DMS114 treated with DMSO at 0.1 percent for 48 hours (cell line): ENCODE data around the gene MCL1.
"Not testable (repeated sequence)": the region's sequence is repeated elsewhere in the genome, so short reads cannot be mapped to it uniquely, and the experiment has no call there.

Experiments used
- DNase-seq: peaks from one replicate; lab custom pipeline; 2025; ENCODE audit not compliant: unreplicated experiment; lab: John Stamatoyannopoulos, UW

Gene MCL1

GRCh38 chr1:150572918-150573647, 6.3 kb downstream of the MCL1 start:
- no peak for DNase-seq

DNA sequence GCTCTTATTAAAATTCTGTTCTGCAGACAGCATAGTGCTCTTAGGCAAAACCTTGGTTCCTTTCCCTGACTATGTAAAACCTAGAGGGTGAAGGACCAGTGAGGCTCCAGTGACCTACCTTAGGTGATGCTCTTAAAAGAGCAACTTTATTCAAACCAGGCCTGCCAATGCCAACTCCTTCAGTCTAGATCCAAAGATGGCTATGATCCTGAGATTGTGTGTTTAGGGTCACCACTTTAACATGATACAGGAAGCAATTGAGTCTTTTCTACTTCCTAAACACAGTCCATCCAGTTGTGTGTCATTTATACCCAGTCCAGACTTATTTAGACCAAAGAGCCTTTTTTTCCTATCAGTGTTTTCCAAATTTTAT, 10.8 kb downstream of the MCL1 start:
- DNase-seq: no peak

DNA sequence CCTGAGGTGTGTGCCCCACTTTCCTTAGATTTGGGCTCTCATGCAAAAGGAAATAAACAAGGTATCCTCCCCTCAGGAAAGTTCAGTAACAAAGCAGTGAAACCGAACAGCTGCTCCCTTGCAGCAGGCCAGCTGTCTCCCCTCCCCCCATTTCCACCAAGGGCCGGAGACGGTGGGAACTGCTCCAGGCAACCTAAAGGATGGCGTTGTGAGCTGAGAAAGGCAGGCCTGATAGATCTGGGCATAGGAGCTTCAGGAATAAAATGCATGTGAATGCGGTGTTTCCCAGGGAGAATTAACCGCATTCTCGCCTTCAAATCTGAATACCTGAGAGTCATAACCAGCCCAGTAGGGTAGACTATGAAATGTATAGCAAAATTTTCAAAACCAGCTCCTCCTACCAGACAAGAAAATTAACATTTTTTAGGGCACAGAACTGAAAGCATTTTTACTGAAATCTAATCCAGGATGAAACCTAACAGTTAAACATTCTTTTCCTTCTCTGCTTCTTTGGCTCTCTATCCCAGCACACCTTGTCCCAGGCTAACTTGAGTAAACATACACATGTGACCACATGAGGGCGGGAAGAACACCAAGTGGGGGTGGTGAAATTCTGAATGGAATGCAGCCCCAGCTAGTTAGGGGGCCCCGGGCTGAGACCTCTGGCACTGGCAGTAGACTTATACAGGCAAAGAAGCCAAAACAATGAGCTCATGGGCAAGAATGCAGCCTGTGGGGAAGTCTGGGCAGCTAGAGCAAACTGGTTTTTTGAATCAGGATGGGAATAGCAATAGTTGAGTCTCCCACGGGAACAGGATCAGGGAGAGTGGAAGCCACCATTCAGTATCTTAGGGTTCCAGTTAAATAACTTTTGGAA, 11.5 kb downstream of the MCL1 start:
- DNase-seq: peak; percentile 59

- no peak for DNase-seq
These were observed 12.1 kb downstream of the MCL1 start for GRCh38 chr1:150567341-150567716.

GRCh38 chr1:150566589-150567340, 12.6 kb downstream of the MCL1 start:
- no peak for DNase-seq

- not testable (repeated sequence) for DNase-seq
These were observed 14.0 kb downstream of the MCL1 start for GRCh38 chr1:150565240-150565991.

- no peak for DNase-seq
These were observed 15.1 kb downstream of the MCL1 start for GRCh38 chr1:150564051-150564991.

- DNase-seq: no peak
These were observed 15.9 kb downstream of the MCL1 start for GRCh38 chr1:150563340-150564038.

DNA sequence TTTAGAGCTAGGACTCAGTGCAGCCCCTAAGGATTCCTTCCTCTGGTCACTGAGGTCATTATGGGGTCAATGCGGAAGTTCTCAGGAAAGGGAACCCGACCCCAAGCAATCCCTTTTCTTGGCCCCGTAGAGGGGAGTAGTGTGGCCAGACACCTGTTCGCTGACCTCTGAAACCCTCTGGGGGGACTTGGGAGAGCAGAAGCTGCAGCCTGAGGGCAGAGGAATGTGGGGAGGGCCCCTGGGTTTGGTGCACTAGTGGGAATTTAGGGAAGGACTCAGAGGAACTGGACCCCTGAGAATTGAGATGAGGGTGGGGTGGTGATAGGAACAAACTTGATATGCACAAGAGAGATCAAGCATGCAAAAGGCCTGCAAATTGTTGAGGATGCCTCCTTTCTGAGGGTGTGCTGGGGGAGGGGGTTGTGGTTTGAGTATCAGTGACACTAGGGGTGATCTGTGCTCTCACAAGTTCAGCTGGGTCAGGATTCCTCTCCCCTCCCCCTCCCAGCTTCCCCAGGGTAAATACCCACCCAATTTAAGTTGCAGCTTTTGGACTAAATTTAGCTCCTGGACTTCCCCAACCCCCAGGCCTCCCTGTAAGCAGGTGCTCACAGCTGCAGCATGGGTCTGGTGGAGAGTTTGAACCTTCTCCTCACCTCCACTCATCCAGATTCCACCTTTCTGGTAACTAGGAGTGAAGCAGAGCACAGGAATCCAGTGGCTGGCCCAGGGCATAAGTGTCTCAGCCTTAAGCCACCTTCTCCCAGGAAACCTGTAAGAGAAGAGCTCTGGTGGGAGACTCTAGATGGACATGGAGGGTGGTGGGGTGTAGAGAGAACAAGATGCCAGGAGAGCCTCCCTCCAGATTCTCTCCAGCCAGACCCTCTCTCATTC, 16.7 kb downstream of the MCL1 start:
- DNase-seq: no peak

DNA sequence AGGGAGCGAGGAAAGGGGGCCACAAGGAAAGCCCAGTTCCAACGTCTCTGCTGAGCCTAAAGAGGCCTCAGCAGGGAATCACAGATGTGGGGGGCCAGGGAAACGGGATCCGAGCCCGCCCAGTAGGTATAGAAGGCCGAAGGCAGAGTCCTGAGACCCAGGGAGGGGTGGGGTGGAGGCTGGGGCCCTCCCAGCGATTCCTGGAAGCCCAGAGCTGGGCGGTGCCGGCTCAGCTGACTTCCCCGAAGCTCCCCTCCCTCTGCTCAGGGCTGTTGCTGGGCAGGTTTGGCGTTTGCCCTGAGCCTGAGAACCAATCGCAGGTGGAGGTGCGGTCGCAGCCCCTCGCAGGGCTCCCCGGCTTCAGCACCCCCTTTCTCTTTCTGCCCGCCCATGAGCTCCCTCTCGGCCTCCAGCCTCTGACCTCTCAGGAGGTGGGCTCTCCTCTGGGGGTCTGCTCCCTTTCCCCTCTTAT, 17.4 kb downstream of the MCL1 start:
- peak; percentile 79 for DNase-seq

DNA sequence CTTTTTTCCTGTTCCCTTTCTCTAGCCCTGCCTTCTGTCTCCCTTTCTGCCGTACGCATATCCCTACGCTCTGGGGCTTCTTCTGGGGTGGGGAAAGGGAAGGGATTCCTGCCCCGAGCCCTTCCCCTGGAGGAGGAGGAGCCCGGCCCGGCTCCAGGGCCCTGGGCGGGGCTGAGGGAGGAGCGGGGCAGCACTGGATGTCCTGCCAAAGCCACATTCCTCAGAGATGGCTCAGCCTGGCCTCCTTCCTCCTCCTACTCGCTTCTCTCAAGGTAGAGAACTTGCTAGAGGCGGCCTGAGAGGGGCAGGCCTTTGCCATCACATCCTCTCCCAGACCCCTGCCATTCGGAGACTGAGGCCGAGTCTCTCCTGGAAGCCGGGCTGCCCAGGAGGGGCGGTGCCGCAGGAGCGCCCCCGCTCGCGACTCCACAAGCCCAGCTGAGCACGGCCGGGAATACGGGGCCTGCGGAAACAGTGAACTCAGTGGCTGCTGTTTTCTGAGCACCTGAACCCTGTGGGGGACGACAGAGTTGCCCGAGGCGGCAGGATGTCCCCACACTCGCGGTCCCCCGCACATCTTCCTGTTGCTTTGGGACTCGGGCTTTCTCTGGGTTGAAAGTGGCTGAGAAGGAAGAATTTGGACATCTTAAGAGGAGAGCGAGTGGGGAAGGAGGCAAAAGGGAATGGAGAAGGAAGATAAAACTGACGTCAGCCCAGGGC, 18.0 kb downstream of the MCL1 start:
- DNase-seq: peak; percentile 94

- DNase-seq: peak; percentile 94
These were observed 18.7 kb downstream of the MCL1 start for GRCh38 chr1:150560576-150561253.

- peak; percentile 73 for DNase-seq
These were observed 19.4 kb downstream of the MCL1 start for GRCh38 chr1:150560011-150560438.

GRCh38 chr1:150559656-150560010, 19.8 kb downstream of the MCL1 start:
- DNase-seq: no peak

GRCh38 chr1:150558761-150559655, 20.4 kb downstream of the MCL1 start:
- no peak for DNase-seq

- DNase-seq: no peak
These were observed 21.1 kb downstream of the MCL1 start for GRCh38 chr1:150558303-150558704.
